Measurements from ENCODE around the gene TCEA2. TPM values are rescaled to one million over a fixed set of nuclear protein-coding genes. Genes with fewer than 3 reads are reported as not detected.

The TCEA2 gene
- polyA plus RNA-seq, 1 experiment, result 34.2 TPM

- POLR2A ChIA-PET, result no interaction called here
- Histone ChIP-seq H3K4me3 (ENCODE audit: low read depth, low read length) (no peak overlapping the region), H3K36me3 (ENCODE audit: control insufficient read depth, insufficient read depth, low read length) (no peaks in the 10 kb centered on the region), H3K27me3 (ENCODE audit: control insufficient read depth, insufficient read depth, low read length) (peaks cover 7% of the 10 kb centered on the region; the same call in 1 of the 2 replicates)
- CTCF ChIA-PET, result interaction anchor here (1.4 to 8.0 kb wide), 2 partner anchors 17 to 77 kb away, joined by 20 to 76 read pairs; partner anchors contain the start of genes PRPF6 and SAMD10
- no peak for TF ChIP-seq CTCF (IDR thresholded peaks at IDR 0.05; ENCODE audit: insufficient read depth, low read depth, low read length)
- DNase-seq (ENCODE audit: low read depth), result no peak
Observed at GRCh38 chr20:64056639-64056888, 6.4 kb upstream of the TCEA2 start.

GRCh38 chr20:64056889-64057627 is 5.9 kb upstream of the TCEA2 start:
- POLR2A ChIA-PET, result no interaction called here
- TF ChIP-seq CTCF (IDR thresholded peaks at IDR 0.05; ENCODE audit: insufficient read depth, low read depth, low read length), result no peak

GRCh38 chr20:64057628-64058498 is 5.1 kb upstream of the TCEA2 start:
- ChIA-PET POLR2A (no interaction called here), CTCF (interaction anchor here (0.7 to 8.0 kb wide), 14 partner anchors 10 to 193 kb away, joined by 3 to 76 read pairs (median 6); partner anchors contain the start of genes C20orf204, PRPF6, SAMD10 and TPD52L2)
- TF ChIP-seq CTCF (IDR thresholded peaks at IDR 0.05; ENCODE audit: insufficient read depth, low read depth, low read length), result peak; percentile 93
- peaks cover 1% of the 10 kb centered on the region; the same call in 1 of the 2 replicates for H3K27me3 ChIP-seq (ENCODE audit: control insufficient read depth, insufficient read depth, low read length)
- DNase-seq (ENCODE audit: low read depth), result no peak
- no peak overlapping the region for H3K4me3 ChIP-seq (ENCODE audit: low read depth, low read length)
- H3K36me3 ChIP-seq (ENCODE audit: control insufficient read depth, insufficient read depth, low read length), result no peaks in the 10 kb centered on the region

More at GRCh38 chr20:64056889-64057627, 5.9 kb upstream of the TCEA2 start:
- H3K4me3 ChIP-seq (ENCODE audit: low read depth, low read length), result no peak overlapping the region
- H3K36me3 ChIP-seq (ENCODE audit: control insufficient read depth, insufficient read depth, low read length), result no peaks in the 10 kb centered on the region
- CTCF ChIA-PET, result interaction anchor here (0.7 to 8.0 kb wide), 10 partner anchors 10 to 192 kb away, joined by 3 to 76 read pairs (median 6); partner anchors contain the start of genes C20orf204, PRPF6, SAMD10 and TPD52L2
- H3K27me3 ChIP-seq (ENCODE audit: control insufficient read depth, insufficient read depth, low read length), result peaks cover 5% of the 10 kb centered on the region; the same call in 1 of the 2 replicates
- no peak for DNase-seq (ENCODE audit: low read depth)

GRCh38 chr20:64058536-64058935 is 4.5 kb upstream of the TCEA2 start:
- Histone ChIP-seq H3K4me3 (ENCODE audit: low read depth, low read length) (no peak overlapping the region), H3K27me3 (ENCODE audit: control insufficient read depth, insufficient read depth, low read length) (no peaks in the 10 kb centered on the region; the same call in 1 of the 2 replicates), H3K36me3 (ENCODE audit: control insufficient read depth, insufficient read depth, low read length) (no peaks in the 10 kb centered on the region)
- CTCF ChIA-PET, result interaction anchor here (0.9 to 8.0 kb wide), 7 partner anchors 8 to 78 kb away, joined by 3 to 76 read pairs (median 4); partner anchors contain the start of genes PRPF6 and SOX18
- no peak for DNase-seq (ENCODE audit: low read depth)
- TF ChIP-seq CTCF (IDR thresholded peaks at IDR 0.05; ENCODE audit: insufficient read depth, low read depth, low read length), result no peak
- POLR2A ChIA-PET, result no interaction called here

- ChIA-PET CTCF (interaction anchor here (0.8 to 2.7 kb wide), 5 partner anchors 9 to 525 kb away, joined by 3 to 21 read pairs (median 4); partner anchors contain the start of gene OPRL1), POLR2A (no interaction called here)
- DNase-seq (ENCODE audit: low read depth), result no peak
- Histone ChIP-seq H3K36me3 (ENCODE audit: control insufficient read depth, insufficient read depth, low read length) (no peaks in the 10 kb centered on the region), H3K27me3 (ENCODE audit: control insufficient read depth, insufficient read depth, low read length) (no peaks in the 10 kb centered on the region), H3K4me3 (ENCODE audit: low read depth, low read length) (peak overlapping the region; percentile 51)
- TF ChIP-seq CTCF (IDR thresholded peaks at IDR 0.05; ENCODE audit: insufficient read depth, low read depth, low read length), result no peak
Observed at GRCh38 chr20:64062276-64062595, 762 bp upstream of the TCEA2 start.

Data from BJ (cell line).